HG03108 (cell line): ENCODE data around the gene RPS15.
"Not testable (repeated sequence)": the region's sequence is repeated elsewhere in the genome, so short reads cannot be mapped to it uniquely, and the experiment has no call there.

Experiments used
- ATAC-seq: cut with Tn5 transposase; IDR thresholded peaks from one replicate; pipeline ENCODE4 v1.9.1; 2021; ENCODE audit warnings: moderate library complexity; ENCODE audit not compliant: unreplicated experiment

Gene RPS15

GRCh38 chr19:1418951-1419738 lies 19.1 kb upstream of the RPS15 start:
- ATAC-seq, result no peak

DNA sequence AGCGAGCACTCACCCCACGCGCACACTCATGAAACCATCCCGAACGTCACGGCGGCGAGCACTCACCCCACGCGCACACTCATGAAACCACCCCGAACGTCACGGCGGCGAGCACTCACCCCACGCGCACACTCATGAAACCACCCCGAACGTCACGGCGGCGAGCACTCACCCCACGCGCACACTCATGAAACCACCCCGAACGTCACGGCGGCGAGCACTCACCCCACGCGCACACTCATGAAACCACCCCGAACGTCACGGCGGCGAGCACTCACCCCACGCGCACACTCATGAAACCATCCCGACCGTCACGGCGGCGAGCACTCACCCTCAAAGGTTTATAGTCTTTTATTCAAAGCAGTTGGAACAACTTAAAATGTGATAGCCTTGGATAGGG lies 18.1 kb upstream of the RPS15 start:
- not testable (repeated sequence) for ATAC-seq

- ATAC-seq, result no peak
Measured at GRCh38 chr19:1420590-1420989, 17.6 kb upstream of the RPS15 start.

DNA sequence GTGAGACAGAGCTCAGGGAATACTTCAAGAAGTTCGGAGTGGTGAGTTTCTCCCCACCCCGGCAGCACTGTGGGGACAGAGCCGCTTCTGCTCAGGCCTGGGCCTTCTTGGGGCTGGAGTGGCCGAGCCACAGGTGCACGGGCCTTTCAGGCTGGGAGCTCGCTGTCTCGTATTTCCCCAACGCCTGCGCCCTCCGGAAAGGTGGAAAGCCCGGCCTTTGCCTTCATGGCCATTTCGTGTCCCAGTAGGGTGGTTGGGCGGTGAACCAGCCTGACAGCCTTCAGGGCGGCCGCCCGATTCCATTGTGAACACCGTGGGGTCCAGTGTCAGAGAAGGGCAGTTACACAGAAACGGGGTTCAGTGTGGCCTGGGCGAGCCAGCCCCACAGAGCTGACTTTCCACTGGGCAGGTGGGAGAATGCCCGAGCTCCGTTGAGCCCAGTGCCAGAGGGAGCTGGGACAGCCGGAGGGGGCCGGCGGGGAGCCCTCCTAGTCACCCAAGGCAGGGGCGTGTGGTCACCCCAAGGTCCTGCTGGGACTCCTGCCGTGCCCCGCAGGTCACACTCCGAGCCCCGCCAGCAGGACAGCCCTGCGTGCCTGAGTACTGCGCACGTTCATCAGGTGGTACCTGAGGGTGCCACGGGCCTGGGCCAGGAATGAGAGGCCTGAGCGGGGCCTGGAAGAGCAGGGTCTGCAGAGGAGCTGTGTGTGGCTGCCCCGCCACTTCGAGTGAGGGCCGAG lies 16.8 kb upstream of the RPS15 start:
- ATAC-seq, result no peak

DNA sequence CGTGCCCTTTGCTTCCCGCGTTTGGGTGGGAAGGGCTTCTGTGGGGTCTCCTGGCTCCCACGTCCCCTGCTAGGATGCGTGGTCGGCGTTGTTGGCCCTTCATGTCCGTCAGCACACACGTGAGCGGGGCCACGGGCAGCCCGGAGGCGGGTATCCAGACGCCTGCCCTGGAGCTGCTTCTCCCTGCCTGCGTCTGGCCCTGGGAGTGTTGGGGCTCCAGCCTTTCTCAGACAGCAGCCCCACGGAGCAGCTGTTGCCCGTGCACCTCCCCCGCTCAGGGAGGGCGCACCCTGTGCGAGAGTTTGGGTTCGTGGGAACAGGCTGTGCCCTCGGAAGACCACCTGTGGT lies 16.3 kb upstream of the RPS15 start:
- no peak for ATAC-seq

DNA sequence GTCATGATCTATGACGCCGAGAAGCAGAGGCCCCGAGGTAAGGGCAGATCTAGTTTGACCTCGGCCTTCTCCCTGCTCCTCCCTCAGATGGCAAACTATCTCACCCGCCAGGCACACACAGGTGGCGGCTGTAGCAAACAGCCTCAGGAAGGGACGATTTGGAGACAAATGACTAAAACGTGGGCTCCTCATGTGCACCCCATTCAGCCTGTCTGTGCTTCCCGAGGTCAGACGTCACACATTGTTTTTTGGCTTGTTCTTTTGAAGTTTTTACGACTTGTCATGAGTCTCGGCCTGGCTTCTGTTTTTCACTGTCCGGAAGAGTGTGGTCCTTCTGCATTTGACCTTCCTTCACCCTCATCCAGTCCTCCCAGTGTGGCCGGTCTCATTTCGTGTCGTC lies 15.8 kb upstream of the RPS15 start:
- ATAC-seq, result no peak

DNA sequence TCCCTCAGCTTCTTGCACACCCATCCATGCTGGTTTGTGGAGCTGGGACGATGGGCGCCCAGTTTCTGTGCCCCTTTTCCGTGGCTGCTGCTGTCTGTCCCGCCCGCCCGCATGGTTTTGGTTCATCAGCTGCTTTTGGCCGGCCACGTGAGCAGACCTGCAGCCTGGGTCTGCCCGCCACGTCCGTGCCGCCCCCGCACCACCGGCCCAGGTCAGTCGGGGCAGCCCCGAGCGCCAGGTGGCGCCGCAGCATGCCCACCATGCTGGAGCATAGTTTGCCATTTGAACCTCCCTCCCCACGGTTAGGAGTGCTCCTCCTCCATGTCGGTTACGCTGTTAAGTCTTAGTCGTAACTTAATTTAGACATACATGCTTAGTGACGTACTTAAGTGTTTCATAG lies 15.3 kb upstream of the RPS15 start:
- ATAC-seq, result no peak

DNA sequence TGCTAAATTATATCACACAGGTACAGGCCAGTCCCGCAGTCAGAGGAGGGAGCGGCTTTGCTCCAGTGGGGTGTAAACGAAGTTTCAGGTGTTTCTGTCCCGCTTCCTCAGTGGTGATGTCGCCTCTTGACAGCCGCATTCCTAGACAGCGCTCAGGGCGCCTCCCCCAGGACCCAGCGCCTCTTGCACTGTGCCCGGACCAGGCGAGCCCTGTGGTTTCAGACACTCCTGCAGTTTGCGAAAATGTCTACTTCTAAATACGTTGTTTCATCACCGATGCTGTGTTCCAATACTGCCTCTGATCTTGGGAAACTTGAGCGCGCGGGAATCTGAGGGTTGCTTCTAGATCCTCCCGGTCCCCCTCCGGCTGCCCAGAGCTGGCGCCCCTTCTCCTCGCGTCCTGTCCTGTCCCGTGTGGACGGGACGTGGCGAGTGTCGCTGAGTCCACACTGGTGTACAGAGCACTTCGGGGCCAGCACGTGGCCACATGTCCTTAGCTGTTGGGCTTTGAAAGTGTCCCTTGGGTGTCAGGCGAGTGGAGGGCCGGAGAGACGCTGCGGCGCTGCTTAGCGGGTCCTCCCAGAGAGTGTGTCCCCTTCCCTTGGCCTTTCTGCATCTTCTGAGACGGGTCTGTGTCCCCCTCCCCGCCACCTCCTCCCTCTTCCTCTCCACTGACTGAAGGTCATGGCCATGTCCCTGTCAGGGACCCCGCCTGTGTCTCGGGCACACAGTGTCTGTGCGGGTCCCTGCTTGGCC lies 14.6 kb upstream of the RPS15 start:
- no peak for ATAC-seq

DNA sequence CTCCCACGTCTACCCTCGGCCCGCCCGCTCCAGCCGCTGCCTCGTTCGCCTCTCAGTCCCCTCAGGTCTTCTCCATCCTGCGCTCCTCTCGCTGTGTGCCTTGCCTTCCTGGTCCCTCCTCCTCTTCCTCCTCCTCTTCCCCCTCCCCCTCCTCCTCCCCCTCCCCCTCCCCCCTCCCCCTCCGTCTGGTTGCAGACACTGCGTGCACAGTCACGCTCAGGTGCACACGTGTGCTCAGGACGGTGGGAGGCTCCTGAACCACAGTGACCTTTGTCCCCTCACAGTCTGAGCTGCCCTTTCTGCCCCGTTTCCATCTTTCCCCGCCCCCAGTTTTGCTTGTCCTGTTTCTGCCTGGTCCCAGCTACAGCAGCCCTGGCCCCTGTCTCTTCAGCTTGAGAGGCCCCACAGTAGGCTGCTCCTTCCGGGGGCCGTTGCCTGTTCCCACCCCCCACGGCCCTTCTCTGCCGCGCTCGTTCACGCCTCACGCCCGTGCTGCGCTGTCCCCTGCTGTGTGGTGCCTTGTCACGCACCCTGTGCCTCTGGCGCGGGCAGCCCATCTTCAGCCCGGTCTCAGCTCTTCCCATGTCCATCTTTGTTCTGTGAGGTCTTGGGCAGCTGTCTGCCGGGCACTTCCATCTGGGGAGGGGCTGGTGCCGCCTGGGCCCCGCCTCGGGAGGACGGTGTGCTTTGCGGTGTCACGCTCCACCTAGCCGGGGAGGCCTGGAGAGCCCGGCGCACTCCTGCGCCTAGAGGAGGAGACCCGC lies 13.8 kb upstream of the RPS15 start:
- no peak for ATAC-seq

DNA sequence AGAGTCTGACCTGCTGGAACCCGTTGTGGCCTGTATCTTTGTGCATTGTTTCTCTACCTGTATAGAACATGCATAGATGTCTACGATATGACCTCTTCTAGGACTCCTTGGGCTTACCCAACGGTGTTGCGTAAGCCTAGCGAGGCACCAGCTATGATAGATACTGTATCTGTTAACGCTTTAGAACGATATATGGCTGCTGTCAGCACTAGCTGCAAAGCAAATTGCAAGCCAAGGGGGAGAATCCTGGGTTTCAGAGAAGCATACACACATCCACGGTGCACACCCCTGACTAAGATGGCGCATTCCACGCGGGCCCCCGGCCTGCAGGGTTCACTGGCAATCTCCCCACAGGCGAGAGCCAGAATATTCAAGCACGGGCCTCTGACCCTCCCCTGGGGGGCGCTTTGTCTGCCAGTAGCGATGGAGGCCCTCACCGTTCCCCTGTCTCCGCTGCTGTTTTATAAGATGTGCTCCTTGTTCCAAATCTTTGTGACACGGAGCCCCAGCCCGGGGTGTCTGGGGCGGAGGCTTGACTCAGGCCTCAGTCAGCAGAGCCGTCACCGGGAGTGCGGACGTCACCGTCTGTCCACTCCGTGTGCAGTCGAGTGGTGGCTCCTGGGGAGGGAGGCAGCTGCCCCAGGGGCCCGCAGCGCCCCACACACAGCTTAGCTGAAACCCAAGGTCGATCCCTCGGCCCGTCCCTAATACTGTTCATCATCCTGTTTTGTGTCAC lies 12.9 kb upstream of the RPS15 start:
- no peak for ATAC-seq

DNA sequence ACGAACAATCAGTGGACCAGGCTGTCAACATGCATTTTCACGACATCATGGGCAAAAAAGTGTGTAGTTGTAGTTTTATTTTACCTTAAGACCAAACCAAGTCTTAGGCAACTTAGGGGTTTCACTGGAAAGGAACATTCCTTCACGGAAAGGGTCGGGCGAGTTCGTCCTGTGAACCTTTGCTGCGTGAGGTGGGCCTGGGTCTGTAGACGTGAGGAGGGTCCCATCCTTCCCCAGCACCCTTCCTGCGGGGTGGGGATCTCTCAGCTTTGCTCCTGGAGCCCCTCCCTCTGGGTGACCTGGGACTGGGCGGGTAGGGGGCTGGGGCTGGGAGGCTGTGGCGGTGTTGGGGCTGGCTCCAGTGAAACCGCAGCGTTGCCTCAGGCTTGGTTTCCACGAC lies 12.3 kb upstream of the RPS15 start:
- no peak for ATAC-seq

DNA sequence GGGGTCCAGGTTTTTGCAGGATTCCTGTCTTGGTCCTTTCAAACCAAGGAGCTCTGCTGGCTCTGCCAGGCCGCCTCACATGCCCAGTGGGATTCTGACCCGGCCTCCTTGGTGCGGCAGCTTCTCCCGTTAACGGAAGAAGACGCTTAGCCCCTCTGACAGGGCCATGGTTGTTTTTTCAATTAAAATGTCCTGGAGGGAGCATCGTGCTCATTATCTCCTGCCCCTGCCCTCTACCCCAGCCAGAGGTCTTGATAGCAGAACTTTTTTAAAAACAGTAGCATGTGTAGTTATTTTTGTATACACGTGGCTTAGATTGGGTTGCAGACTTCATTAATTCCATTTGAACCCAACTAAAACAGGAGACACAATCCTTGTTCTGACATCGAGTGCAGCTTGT lies 11.5 kb upstream of the RPS15 start:
- no peak for ATAC-seq

DNA sequence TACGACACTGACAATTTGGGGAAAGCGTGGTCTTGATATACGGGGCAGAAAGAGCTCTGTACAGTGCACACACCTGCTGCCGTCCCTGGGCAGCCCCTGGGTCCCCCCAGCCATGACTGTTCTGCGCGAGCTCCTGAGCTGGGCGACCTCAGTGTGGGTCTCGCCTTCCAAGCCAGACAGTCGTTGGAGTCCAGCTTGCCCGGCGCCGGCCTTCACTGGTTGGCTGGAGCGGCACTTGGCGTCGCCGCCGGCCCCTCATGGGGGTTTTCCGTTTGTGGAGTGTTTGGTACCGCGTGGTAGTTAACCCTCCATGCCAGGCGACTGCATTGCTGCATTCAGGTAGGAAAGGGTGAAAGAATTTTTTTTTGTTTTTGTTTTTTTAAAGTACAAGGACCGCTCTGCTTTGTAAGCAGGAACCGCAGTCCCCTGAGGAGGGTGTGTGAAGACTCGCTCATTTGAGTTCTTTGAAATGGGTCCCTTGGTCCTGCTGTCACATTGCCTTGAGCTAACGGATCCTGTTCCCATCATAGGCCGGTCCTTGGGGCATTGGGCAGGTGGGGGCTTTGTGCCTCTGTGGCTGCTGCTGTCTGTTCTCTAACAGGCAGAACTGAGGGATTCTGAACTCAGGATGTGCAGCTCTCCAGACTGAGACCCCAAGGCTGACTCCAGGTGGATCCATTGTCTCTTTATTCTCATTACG lies 10.8 kb upstream of the RPS15 start:
- no peak for ATAC-seq

DNA sequence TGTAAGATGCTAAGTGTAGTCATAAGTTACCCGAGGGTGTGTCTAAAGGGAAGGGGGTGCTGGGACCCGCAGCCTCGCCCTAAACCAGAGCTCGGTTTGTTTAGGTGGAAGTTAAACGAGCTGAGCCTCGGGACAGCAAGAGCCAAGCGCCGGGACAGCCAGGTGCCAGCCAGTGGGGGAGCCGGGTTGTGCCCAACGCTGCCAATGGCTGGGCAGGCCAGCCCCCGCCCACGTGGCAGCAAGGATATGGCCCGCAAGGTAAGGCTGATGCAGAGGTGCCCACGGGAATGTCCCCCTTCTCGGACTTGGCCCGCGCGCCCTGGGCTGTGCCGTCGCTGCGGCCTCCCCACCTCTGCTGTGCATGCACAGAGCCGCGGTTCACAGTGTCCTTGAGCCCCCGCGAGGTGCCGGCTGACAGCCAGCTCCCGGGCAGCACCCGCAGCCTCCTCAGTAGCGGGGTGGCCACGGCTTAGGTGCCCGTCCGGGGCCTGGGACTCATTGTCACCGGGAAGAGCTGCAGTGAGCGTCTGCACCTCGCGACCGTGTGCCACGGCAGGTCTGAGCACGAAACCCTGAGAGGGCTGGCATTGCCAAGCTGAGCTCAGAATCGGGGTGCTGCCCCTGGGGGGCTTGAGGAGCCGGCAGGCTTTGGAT lies 9.3 kb upstream of the RPS15 start:
- no peak for ATAC-seq

DNA sequence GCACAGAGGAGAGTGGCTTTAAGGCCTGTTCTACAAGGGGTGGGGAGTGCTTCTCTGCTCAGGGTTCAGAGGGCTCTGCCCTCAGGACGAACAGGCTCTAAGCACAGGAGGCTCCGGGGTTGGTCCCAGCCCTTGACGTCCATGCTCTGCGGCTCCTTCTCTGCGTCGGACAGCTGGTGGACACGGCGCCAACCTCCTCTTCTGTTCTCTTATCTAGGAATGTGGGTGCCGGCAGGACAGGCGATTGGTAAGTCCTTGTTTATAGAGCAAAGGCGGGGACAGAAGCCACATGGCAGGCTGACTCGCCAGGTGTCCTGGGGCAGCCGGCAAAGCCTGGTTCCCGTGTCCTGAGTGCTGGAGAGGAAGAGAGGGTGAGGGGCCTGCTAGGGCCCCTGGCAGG lies 8.4 kb upstream of the RPS15 start:
- no peak for ATAC-seq

DNA sequence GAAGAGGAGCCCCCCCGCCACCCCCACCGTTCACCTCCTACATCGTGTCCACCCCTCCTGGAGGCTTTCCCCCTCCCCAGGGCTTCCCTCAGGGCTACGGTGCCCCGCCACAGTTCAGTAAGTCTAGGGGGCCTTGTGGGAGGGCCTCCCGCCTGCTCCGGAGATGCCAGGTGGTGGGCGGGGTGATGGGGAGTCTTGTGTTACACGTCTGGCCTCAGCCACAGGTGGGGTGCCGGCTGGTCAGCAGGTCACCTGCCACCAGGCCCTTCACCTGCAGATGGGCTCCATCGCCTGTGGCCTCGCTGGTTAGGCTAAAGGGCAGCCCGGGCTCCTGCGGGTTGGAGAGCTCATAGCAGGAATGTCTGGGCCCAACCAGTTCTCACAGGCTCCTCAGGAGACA lies 8.0 kb upstream of the RPS15 start:
- no peak for ATAC-seq

DNA sequence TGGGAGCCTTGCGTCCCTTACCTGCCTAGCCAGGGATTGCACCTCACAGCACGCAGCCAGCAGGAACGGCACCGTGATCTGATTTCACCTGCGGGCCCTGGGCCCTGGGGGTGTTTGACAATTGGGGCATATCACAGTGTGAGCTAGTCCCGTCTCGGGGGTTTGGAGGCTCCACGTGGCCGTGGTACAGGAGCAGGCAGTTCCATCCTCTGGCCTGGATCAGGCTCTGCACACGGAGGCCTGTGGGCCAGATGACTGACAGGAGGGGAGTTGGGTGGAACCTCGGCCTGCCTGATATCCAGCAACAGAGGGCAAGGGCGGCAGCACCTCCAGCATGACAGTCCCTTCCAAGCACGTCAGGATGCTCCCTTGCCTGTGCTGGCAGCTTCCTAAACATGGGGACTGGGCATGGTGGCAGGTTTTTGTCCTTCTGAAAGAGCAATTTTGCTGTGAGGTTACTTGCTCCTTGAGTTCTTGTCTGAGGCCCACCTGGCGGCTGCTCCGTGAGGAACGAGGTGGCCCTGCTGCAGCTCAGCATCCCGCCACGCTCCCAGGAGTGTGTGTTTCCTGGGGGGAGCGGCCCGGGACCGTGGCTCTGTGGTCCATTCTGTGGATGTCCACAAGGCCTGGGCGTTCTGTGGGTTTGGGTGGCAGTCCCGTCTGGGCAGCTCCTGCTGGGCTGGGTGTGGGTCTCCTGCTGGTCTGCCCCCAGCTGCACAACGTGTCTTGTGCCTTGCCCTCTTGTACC lies 6.3 kb upstream of the RPS15 start:
- ATAC-seq, result no peak

DNA sequence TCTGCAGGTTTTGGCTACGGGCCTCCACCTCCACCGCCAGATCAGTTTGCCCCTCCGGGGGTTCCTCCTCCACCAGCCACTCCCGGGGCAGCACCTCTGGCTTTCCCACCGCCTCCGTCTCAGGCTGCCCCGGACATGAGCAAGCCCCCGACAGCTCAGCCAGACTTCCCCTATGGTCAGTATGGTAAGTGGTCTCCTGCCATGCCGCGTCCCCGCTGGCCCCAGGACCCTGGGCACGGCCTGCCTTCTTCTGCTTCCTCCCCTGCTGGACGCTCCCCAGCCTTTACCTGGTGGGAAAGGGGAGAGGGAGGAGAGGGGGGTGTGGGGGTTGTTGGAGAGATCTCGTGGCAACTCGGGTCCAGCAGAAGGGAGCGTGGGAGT lies 5.7 kb upstream of the RPS15 start:
- ATAC-seq, result no peak
